ENCODE measurements around the gene PPDPF. TPM values are rescaled to one million over a fixed set of nuclear protein-coding genes. Genes with fewer than 3 reads are reported as not detected.

The PPDPF gene
- polyA plus RNA-seq, 1 donor from 2014 or later: 95.1 TPM

- Histone ChIP-seq H3K4me3 (ENCODE audit: low read length) (peak within 1 kb of the TSS; percentile 98), H3K27me3 (ENCODE audit: insufficient read depth, low read depth, low read length) (peaks cover 8% of the 10 kb centered on the region), H4K20me1 (ENCODE audit: insufficient read depth) (no peaks in the 10 kb centered on the region), H3K9me2 (ENCODE audit: insufficient read depth, low read length) (no peaks in the 10 kb centered on the region), H2AFZ (ENCODE audit: low read depth, low read length) (no peak within 1 kb of the TSS), H3K79me2 (replicated peaks; ENCODE audit: insufficient read depth, low read length) (peaks cover 49% of the 10 kb centered on the region), H3K27ac (ENCODE audit: low read length) (peak within 1 kb of the TSS; percentile 69), H3K9me3 (ENCODE audit: low read length) (no peaks in the 10 kb centered on the region), H3F3A (ENCODE audit: insufficient read depth, low read length, poor library complexity, severe bottlenecking) (no peaks in the 10 kb centered on the region), H3K9ac (ENCODE audit: low read length) (peak within 1 kb of the TSS; percentile 89), H3K4me2 (ENCODE audit: low read length) (no peak within 1 kb of the TSS), H3K36me3 (ENCODE audit: insufficient read depth, low read length) (no peaks in the 10 kb centered on the region)
- TF ChIP-seq SMC3 (conservative IDR thresholded peaks at IDR 0.05; ENCODE audit: poor library complexity): peak; percentile 39
- no peak for TF ChIP-seq EZH2 (IDR thresholded peaks at IDR 0.05; ENCODE audit: borderline replicate concordance, insufficient read depth, low read length, poor library complexity, severe bottlenecking)
- peak; percentile 21 for TF ChIP-seq POLR2AphosphoS5 (IDR thresholded peaks at IDR 0.05)
- peak; percentile 24 for TF ChIP-seq CTCF (IDR thresholded peaks at IDR 0.05; ENCODE audit: poor library complexity, severe bottlenecking)
- peak; percentile 79 for TF ChIP-seq MXI1 (conservative IDR thresholded peaks at IDR 0.05; ENCODE audit: poor library complexity, severe bottlenecking)
- peak; percentile 27 for TF ChIP-seq TAF1 (IDR thresholded peaks at IDR 0.05; ENCODE audit: low read depth)
- TF ChIP-seq REST (IDR thresholded peaks at IDR 0.05; ENCODE audit: borderline replicate concordance): peak; percentile 26
- TF ChIP-seq EP300 (conservative IDR thresholded peaks at IDR 0.05; ENCODE audit: poor library complexity, severe bottlenecking): peak; percentile 12
- no peak for TF ChIP-seq RAD21 (conservative IDR thresholded peaks at IDR 0.05)
Observed at GRCh38 chr20:63471981-63472831, 48.4 kb upstream of the PPDPF start, which contains the start of gene KCNQ2. KCNQ2 (minus strand) TSS chr20:63472655; CDS start chr20:63472463, 192 bp downstream.

- H4K20me1 ChIP-seq (ENCODE audit: insufficient read depth): no peaks in the 10 kb centered on the region
- H3K9me2 ChIP-seq (ENCODE audit: insufficient read depth, low read length): no peaks in the 10 kb centered on the region
- TF ChIP-seq RAD21 (conservative IDR thresholded peaks at IDR 0.05): no peak
- no peak for TF ChIP-seq REST (IDR thresholded peaks at IDR 0.05; ENCODE audit: borderline replicate concordance)
- TF ChIP-seq EP300 (conservative IDR thresholded peaks at IDR 0.05; ENCODE audit: poor library complexity, severe bottlenecking): no peak
- no peak for TF ChIP-seq TAF1 (IDR thresholded peaks at IDR 0.05; ENCODE audit: low read depth)
- no peak for TF ChIP-seq CTCF (IDR thresholded peaks at IDR 0.05; ENCODE audit: poor library complexity, severe bottlenecking)
- TF ChIP-seq EZH2 (IDR thresholded peaks at IDR 0.05; ENCODE audit: borderline replicate concordance, insufficient read depth, low read length, poor library complexity, severe bottlenecking): no peak
- TF ChIP-seq SMC3 (conservative IDR thresholded peaks at IDR 0.05; ENCODE audit: poor library complexity): no peak
- TF ChIP-seq MXI1 (conservative IDR thresholded peaks at IDR 0.05; ENCODE audit: poor library complexity, severe bottlenecking): no peak
- H3K9ac ChIP-seq (ENCODE audit: low read length): no peak overlapping the region
- no peak overlapping the region for H3K4me2 ChIP-seq (ENCODE audit: low read length)
- H3K4me3 ChIP-seq (ENCODE audit: low read length): peak overlapping the region; percentile 47
- peaks cover 8% of the 10 kb centered on the region for H3K27me3 ChIP-seq (ENCODE audit: insufficient read depth, low read depth, low read length)
- H3F3A ChIP-seq (ENCODE audit: insufficient read depth, low read length, poor library complexity, severe bottlenecking): no peaks in the 10 kb centered on the region
- H3K79me2 ChIP-seq (replicated peaks; ENCODE audit: insufficient read depth, low read length): peaks cover 42% of the 10 kb centered on the region
- no peaks in the 10 kb centered on the region for H3K9me3 ChIP-seq (ENCODE audit: low read length)
- no peak overlapping the region for H2AFZ ChIP-seq (ENCODE audit: low read depth, low read length)
- no peak overlapping the region for H3K27ac ChIP-seq (ENCODE audit: low read length)
- no peaks in the 10 kb centered on the region for H3K36me3 ChIP-seq (ENCODE audit: insufficient read depth, low read length)
Observed at GRCh38 chr20:63472862-63473390, 47.6 kb upstream of the PPDPF start.
